Mesendoderm (in vitro differentiated cells): ENCODE data around the gene SVIL.

Experiments
- DNase-seq: peaks from one replicate; pipeline ENCODE4 v3.0.0; 2013
- H2AK5ac ChIP-seq: 2 replicates; pipeline ENCODE4 v1.6.1; 2013; ENCODE audit warnings: low read length, inconsistent platforms
- H2BK120ac ChIP-seq: 2 replicates; pipeline ENCODE4 v1.6.1; 2013; ENCODE audit warnings: low read depth, mild to moderate bottlenecking, low read length, moderate library complexity, mixed read lengths
- H2BK15ac ChIP-seq: replicated peaks from 2 replicates; pipeline ENCODE4 v1.6.1; 2013; ENCODE audit warnings: low read depth, mild to moderate bottlenecking, moderate library complexity
- H2BK5ac ChIP-seq: 2 replicates; pipeline ENCODE4 v1.6.1; 2013; ENCODE audit warnings: low read length, inconsistent platforms
- H3K18ac ChIP-seq: 2 replicates; pipeline ENCODE4 v1.6.1; 2013; ENCODE audit warnings: mild to moderate bottlenecking, low read length, mixed read lengths
- H3K23ac ChIP-seq: one replicate; pipeline ENCODE4 v1.6.1; 2013; ENCODE audit warnings: low read length
- H3K27ac ChIP-seq: 2 replicates; pipeline ENCODE4 v1.5.1; 2013; ENCODE audit warnings: low read depth, mild to moderate bottlenecking, inconsistent platforms, low read length, moderate library complexity
- H3K27me3 ChIP-seq: 2 replicates; pipeline ENCODE4 v1.6.1; 2013; ENCODE audit warnings: low read length, control low read depth, mild to moderate bottlenecking, inconsistent platforms; ENCODE audit not compliant: insufficient read depth, poor library complexity
- H3K36me3 ChIP-seq: 2 replicates; pipeline ENCODE4 v1.6.1; 2013; ENCODE audit warnings: low read length, inconsistent platforms; ENCODE audit not compliant: control insufficient read depth, insufficient read depth
- H3K4ac ChIP-seq: one replicate; pipeline ENCODE4 v1.6.1; 2013; ENCODE audit warnings: low read depth, mild to moderate bottlenecking, low read length, moderate library complexity
- H3K4me1 ChIP-seq: 2 replicates; pipeline ENCODE4 v1.6.1; 2013; ENCODE audit warnings: low read depth, low read length, inconsistent platforms; ENCODE audit not compliant: control insufficient read depth
- H3K4me2 ChIP-seq: 2 replicates; pipeline ENCODE4 v1.6.1; 2013; ENCODE audit warnings: low read length
- H3K4me3 ChIP-seq: 2 replicates; pipeline ENCODE4 v1.5.1; 2013; ENCODE audit warnings: mild to moderate bottlenecking, low read length
- H3K56ac ChIP-seq: one replicate; pipeline ENCODE4 v1.6.1; 2013; ENCODE audit warnings: low read length
- H3K79me1 ChIP-seq: 2 replicates; pipeline ENCODE4 v1.6.1; 2013; ENCODE audit warnings: low read length, inconsistent platforms
- H3K79me2 ChIP-seq: 2 replicates; pipeline ENCODE4 v1.6.1; 2013; ENCODE audit warnings: mild to moderate bottlenecking, low read length; ENCODE audit not compliant: control insufficient read depth, insufficient read depth
- H3K9ac ChIP-seq: 2 replicates; pipeline ENCODE4 v1.6.1; 2013; ENCODE audit warnings: low read length, inconsistent platforms
- H4K5ac ChIP-seq: one replicate; pipeline ENCODE4 v1.6.1; 2013; ENCODE audit warnings: low read length
- H4K8ac ChIP-seq: one replicate; pipeline ENCODE4 v1.6.1; 2013; ENCODE audit warnings: low read depth, mild to moderate bottlenecking, control low read depth, low read length, moderate library complexity
- WGBS: extraction: QIAGEN DNeasy Blood & Tissue Kit; methylation state at CpG from one replicate; pipeline ENCODE4 v1.1.7; 2013; ENCODE audit warnings: low lambda C conversion rate, missing lambda C conversion rate; ENCODE audit not compliant: insufficient coverage; ENCODE audit errors: extremely low coverage; 5-methylcytosine and 5-hydroxymethylcytosine counted together

SVIL gene

DNA sequence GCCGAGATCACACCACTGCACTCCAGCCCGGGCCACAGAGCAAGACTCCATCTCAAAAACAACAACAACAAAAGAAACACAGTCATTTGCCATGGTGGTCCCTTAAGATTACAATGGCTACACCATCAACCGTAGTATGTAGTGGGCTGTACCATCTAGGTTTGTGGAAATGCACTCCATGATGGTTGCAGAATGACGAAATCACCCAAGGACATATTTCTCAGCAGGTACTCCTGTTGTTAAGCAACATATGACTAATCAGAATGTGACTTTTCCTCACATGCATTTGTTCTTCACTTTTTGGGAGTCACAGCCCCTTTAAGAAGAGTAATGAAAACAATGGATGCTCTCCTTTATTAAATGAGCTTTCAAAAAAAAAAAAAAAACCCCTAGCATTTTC is 11.0 kb downstream of the SVIL start:
- Histone ChIP-seq H4K5ac (no peak overlapping the region), H3K36me3 (no peaks in the 10 kb centered on the region), H3K27ac (no peak overlapping the region), H3K27me3 (no peaks in the 10 kb centered on the region), H3K4me1 (peaks cover 8% of the 10 kb centered on the region), H3K4me2 (no peak overlapping the region), H2BK5ac (no peak overlapping the region), H3K4me3 (no peak overlapping the region), H2AK5ac (no peak overlapping the region), H3K79me1 (peaks cover 9% of the 10 kb centered on the region), H3K9ac (no peak overlapping the region), H2BK120ac (no peak overlapping the region), H3K23ac (no peak overlapping the region), H4K8ac (no peak overlapping the region), H3K56ac (no peak overlapping the region), H3K18ac (no peak overlapping the region), H3K4ac (no peak overlapping the region), H2BK15ac (no peak overlapping the region), H3K79me2 (peaks cover 9% of the 10 kb centered on the region)
- DNase-seq = no peak
- no CpG with 5 or more reads among the region's 4 CpGs for WGBS

DNA sequence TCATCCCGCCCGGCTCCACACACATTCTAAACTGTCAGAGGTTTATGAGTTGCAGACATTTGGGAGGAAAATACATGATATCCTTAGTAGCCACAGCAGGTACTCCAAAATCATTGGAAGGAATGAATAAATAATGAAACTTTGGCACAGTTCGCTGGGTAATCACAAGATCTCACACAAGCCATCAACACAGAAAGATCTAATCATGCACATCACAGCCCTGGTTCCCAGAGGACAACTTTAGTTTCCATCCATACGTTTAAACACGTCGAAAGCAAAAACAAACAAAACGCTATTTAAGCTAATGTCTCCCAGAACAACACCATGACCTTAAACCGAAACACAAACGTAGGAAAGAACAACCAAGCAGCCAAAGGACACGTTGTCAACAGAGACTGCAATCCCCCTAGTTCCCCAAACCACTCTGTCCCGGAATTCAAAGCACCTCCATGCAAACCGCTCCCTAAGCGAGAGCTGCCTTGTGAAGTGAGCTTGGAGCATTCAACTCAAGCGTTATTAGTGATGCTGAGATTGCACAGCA is 12.3 kb downstream of the SVIL start:
- Histone ChIP-seq H3K36me3 (no peaks in the 10 kb centered on the region), H3K23ac (no peak overlapping the region), H3K4me1 (peaks cover 11% of the 10 kb centered on the region), H2BK120ac (no peak overlapping the region), H4K8ac (no peak overlapping the region), H3K27ac (no peak overlapping the region), H2BK5ac (no peak overlapping the region), H3K79me1 (peaks cover 9% of the 10 kb centered on the region), H3K27me3 (no peaks in the 10 kb centered on the region), H3K4ac (no peak overlapping the region), H3K79me2 (peaks cover 9% of the 10 kb centered on the region), H3K4me2 (no peak overlapping the region), H4K5ac (no peak overlapping the region), H2BK15ac (no peak overlapping the region), H3K56ac (no peak overlapping the region), H3K4me3 (no peak overlapping the region), H3K9ac (no peak overlapping the region), H3K18ac (no peak overlapping the region), H2AK5ac (no peak overlapping the region)
- WGBS = no CpG with 5 or more reads among the region's 14 CpGs
- no peak for DNase-seq

DNA sequence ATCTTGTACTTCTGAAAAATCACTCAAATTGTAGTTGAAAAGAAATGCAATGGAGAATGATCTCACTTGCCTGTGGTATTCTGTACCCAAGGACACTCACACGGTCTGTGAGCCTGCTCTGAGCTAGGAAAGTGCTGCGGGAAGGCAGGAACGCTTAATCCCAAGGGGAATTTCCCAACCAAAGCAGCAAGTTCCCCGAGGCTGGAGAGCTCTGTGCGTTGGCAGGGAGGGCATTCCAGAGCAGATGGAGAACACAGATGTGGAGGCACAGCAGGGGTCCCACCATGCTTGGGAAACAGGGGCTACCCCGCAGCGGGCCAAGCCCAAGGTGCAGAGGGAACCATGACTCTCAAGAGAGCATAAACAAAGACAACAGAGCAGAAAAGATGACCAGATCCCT is 13.6 kb downstream of the SVIL start:
- H2BK5ac ChIP-seq = no peak overlapping the region
- H3K79me1 ChIP-seq = peaks cover 7% of the 10 kb centered on the region
- DNase-seq = peak; percentile 90
- H3K4me3 ChIP-seq = no peak overlapping the region
- WGBS = no CpG with 5 or more reads among the region's 7 CpGs
- H4K5ac ChIP-seq = no peak overlapping the region
- peaks cover 9% of the 10 kb centered on the region for H3K79me2 ChIP-seq
- H3K4me1 ChIP-seq = peaks cover 11% of the 10 kb centered on the region
- H3K36me3 ChIP-seq = no peaks in the 10 kb centered on the region
- no peak overlapping the region for H3K9ac ChIP-seq
- no peak overlapping the region for H3K4ac ChIP-seq
- no peak overlapping the region for H3K4me2 ChIP-seq
- H3K23ac ChIP-seq = no peak overlapping the region
- H2BK15ac ChIP-seq = no peak overlapping the region
- H3K27ac ChIP-seq = no peak overlapping the region
- H4K8ac ChIP-seq = no peak overlapping the region
- H3K18ac ChIP-seq = no peak overlapping the region
- no peak overlapping the region for H2BK120ac ChIP-seq
- no peaks in the 10 kb centered on the region for H3K27me3 ChIP-seq
- H2AK5ac ChIP-seq = no peak overlapping the region
- H3K56ac ChIP-seq = no peak overlapping the region

DNA sequence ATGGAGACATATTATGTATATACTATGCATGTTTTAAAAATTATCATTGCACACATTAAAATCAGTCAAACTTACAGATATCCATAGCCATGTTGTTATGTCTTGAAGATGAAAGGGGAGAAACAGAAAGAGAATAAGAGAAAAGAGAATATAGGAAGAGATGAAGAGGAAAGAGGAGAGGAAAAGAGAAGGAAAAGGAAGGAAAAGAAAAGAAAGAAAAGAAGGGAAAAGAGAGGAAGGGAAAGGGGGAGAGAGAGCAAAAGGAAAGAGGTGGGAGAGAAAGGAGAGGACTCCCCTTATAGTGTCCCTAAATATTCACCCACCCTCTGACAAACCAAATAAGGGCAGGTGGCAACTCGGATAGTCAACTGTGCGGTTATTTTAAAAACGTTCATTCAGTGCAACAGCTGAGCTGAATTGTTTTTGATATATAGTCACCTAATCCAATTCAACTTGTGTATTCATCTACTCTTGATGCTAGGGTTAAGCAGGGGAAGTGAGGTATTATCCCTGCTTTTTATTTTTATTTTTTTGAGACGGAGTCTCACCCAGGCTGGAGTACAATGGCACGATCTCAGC is 14.6 kb downstream of the SVIL start:
- no peak overlapping the region for H2AK5ac ChIP-seq
- no peak overlapping the region for H3K4ac ChIP-seq
- no peak overlapping the region for H3K4me3 ChIP-seq
- no peak overlapping the region for H2BK120ac ChIP-seq
- DNase-seq = no peak
- no peak overlapping the region for H3K18ac ChIP-seq
- H3K56ac ChIP-seq = no peak overlapping the region
- no peak overlapping the region for H4K8ac ChIP-seq
- WGBS = no CpG with 5 or more reads among the region's 5 CpGs
- no peak overlapping the region for H3K23ac ChIP-seq
- H3K9ac ChIP-seq = no peak overlapping the region
- peaks cover 7% of the 10 kb centered on the region for H3K79me1 ChIP-seq
- no peaks in the 10 kb centered on the region for H3K36me3 ChIP-seq
- H3K27me3 ChIP-seq = no peaks in the 10 kb centered on the region
- no peak overlapping the region for H3K27ac ChIP-seq
- H3K4me2 ChIP-seq = no peak overlapping the region
- no peak overlapping the region for H2BK15ac ChIP-seq
- peaks cover 9% of the 10 kb centered on the region for H3K79me2 ChIP-seq
- no peak overlapping the region for H2BK5ac ChIP-seq
- H3K4me1 ChIP-seq = peaks cover 11% of the 10 kb centered on the region
- no peak overlapping the region for H4K5ac ChIP-seq

DNA sequence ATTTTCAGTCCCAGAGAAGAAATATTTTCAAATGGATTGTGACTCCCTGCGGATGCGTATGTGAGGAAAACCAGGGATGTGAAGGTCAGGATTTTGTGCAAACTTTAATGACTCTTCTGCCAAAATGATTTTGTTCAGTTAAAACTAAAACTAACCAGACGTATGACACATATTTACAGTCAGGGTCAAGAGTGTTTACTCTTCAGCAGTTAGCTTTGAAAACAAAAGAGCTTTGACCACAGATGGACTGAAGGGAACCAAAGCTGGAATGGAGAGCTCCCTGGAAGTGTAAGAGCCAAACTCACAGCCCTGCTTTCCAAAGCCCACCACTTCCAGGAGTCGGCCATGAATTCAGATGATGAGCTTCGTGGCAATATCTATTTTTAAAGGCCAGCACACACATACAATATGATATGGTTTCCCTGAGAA is 15.5 kb downstream of the SVIL start:
- no peak overlapping the region for H3K56ac ChIP-seq
- no peak overlapping the region for H2BK15ac ChIP-seq
- no peaks in the 10 kb centered on the region for H3K36me3 ChIP-seq
- no peak overlapping the region for H2BK5ac ChIP-seq
- H2BK120ac ChIP-seq = no peak overlapping the region
- H3K23ac ChIP-seq = peak overlapping the region; percentile 50
- no peak overlapping the region for H4K5ac ChIP-seq
- no peak overlapping the region for H3K9ac ChIP-seq
- H4K8ac ChIP-seq = no peak overlapping the region
- H3K4ac ChIP-seq = no peak overlapping the region
- H3K18ac ChIP-seq = no peak overlapping the region
- H3K79me2 ChIP-seq = peaks cover 9% of the 10 kb centered on the region
- no peak overlapping the region for H3K4me2 ChIP-seq
- H3K27ac ChIP-seq = no peak overlapping the region
- peaks cover 7% of the 10 kb centered on the region for H3K79me1 ChIP-seq
- peak; percentile 20 for DNase-seq
- WGBS = no CpG with 5 or more reads among the region's 5 CpGs
- H3K4me1 ChIP-seq = peaks cover 11% of the 10 kb centered on the region
- H3K27me3 ChIP-seq = no peaks in the 10 kb centered on the region
- H3K4me3 ChIP-seq = no peak overlapping the region
- no peak overlapping the region for H2AK5ac ChIP-seq
